HG03196 (cell line): Measurements from ENCODE around the gene B4GALT3.

ENCODE experiments used
- ATAC-seq: cut with Tn5 transposase; IDR thresholded peaks from one replicate; pipeline ENCODE4 v1.9.1; 2021; ENCODE audit not compliant: unreplicated experiment

B4GALT3 gene

GRCh38 chr1:161164901-161165610 is 12.3 kb downstream of the B4GALT3 start:
- no peak for ATAC-seq

GRCh38 chr1:161163793-161164192 is 13.5 kb downstream of the B4GALT3 start:
- no peak for ATAC-seq

- ATAC-seq = no peak
These were observed 14.5 kb downstream of the B4GALT3 start for GRCh38 chr1:161162806-161163205.

GRCh38 chr1:161162052-161162451 is 15.3 kb downstream of the B4GALT3 start:
- no peak for ATAC-seq

DNA sequence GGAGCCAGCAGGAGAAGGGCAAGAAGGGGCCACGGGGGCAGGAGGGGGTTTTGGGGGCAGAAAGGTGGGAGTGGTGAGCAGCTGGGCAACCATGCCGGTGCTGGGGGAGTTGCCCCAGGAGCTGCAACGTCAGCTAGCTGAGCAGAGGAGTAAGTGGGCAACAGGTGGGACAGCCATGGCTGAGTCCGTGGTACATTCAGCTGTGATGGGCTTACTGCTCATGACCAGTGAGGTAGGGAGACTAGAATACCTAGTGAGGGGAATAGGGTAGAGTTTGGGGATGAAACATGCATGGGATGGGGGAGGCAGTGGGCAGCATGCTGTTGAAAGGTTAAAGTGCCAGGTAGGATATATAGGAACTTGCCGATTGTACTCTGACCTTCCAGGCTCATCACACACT is 15.7 kb downstream of the B4GALT3 start:
- ATAC-seq = no peak

DNA sequence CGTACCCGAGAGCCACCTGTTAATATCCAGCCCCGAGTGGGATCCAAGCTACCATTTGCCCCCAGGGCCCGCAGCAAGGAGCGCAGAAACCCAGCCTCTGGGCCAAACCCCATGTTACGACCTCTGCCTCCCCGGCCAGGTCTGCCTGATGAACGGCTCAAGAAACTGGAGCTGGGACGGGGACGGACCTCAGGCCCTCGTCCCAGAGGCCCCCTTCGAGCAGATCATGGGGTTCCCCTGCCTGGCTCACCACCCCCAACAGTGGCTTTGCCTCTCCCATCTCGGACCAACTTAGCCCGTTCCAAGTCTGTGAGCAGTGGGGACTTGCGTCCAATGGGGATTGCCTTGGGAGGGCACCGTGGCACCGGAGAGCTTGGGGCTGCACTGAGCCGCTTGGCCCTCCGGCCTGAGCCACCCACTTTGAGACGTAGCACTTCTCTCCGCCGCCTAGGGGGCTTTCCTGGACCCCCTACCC is 16.6 kb downstream of the B4GALT3 start:
- no peak for ATAC-seq

DNA sequence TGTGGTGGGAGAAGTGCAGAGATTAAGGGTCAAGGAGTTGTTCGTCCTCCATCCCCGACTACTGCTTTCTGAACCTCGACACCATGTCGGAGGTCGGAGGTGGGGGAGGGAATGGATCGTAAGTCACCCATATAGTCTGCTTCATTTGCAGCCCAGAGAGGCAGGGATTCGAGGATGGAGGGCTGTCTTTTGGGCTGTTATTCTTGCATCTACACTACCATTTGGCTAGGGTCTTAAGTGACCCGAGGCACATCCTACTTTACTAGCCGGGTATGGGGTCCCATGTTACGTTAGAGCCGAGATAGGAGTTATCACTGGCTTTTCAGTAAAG is 17.4 kb downstream of the B4GALT3 start:
- no peak for ATAC-seq

DNA sequence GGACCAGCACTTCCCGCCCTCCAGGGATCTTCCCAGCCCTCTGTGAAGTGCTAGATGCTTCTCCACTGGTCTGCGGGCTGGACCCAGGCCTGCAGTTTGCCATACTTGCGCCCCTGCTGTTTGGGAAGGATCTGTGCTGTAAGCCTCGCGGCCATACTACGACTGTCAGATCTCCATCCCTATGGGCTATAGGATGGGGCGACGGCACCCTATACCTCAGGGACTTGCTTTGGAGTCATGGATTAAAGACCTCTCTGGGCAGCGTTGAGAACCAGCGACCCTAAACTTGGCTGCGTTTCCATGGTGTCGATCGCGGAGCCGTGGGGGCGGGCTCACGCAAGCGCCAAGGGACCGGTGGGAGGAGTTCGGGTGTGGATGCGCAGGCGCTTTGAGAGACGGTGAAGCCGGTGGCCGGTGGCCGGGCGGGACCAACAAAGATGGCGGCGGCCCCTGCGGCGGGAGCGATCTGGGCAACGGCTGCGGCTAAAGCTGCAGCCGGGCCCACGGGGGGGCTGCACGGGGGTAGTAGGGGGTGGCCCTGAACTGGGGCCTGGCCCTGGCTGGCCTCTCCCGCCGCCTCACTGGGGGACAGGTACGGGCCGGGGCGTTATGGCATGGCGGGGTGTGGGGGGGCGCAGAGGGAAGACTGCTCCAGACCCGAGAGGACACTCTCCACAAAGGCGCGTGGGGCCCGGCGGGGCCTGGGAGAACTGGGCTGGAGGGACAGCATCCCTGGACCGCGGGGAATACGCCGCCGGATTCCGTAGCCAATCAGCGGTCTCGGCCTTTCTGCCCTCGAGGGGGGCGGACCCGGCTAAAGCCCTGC is 18.0 kb downstream of the B4GALT3 start, which contains the start of gene USP21:
Gene USP21 (plus strand): TSS at position 414 of the 826 bp plus-strand sequence. CDS start 1,141 bp downstream, outside the sequence.
- peak; percentile 57 for ATAC-seq

DNA sequence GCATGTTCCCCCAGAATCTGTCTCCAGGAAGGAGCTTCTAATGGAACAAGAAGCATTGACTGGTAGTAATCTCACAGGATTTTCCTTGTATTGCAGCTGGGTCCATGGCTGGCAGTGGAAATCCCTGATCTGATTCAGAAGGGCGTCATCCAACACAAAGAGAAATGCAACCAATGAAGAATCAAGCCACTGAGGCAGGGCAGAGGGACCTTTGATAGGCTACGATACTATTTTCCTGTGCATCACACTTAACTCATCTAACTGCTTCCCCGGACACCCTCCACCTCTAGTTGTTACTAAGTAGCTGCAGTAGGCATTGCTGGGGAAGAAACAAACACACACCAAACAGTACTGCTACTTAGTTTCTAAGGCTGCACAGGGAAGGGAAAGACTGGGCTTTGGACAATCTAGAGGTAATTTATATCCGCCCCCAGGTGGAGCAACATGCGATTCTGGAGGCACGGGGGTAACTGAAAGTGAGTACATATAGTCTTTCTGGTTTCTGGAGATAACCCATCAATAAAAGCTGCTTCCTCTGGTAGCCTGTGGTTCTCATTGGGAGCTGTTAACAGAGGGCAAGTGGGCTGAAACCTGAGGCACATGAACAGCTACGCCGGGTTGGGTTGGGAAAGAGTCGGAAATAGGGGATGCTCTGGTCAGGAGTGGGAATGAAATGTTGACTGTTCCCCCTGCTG is 18.8 kb downstream of the B4GALT3 start:
- peak; percentile 3 for ATAC-seq

DNA sequence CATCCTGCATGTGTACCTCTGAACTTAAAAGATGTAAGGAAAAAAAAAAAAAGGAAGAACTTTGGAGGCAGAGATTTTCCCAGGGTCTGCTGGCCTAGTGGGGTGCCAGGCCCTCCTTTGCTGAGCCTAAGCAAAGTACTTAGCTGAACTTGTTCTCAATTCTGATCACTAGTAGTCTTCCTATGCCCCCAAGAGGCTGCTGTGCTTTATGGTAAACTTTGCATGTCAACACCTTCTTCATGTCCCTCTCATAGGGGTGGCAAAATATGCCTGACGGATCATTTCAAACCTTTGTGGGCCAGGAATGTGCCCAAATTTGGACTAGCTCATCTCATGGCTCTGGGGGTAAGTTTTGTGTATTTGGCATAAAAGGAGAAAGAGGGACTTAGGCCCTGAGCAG is 19.4 kb downstream of the B4GALT3 start:
- ATAC-seq = no peak

DNA sequence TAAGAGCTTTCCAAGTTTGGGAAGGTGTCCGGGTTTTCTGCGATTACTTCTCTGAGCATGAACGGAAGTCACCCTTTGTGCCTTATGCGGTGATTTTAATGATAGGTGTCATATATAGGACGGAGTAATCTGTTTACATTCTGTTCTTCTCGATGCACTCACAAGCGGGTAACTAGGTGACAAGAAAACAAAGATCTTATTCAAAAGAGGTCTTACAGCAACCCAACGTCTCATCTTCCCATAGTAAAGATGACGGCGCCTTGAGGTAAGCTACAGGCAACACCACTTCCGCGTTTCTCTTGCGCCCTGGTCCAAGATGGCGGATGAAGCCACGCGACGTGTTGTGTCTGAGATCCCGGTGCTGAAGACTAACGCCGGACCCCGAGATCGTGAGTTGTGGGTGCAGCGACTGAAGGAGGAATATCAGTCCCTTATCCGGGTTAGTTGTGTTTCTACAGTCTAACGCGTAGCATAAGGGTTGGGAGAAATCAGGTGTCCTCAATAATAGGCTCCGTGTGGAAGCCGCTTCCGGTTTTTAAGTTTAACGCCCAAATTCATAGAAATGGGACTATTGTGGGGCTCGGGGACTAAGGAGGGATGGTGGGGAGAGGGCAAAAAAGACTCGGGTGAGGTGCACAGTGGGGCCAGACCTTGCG is 23.5 kb downstream of the B4GALT3 start, which contains the start of gene UFC1:
Gene UFC1 (plus strand): TSS at position 297 of the 656 bp plus-strand sequence. CDS start 20 bp downstream, at position 317.
- ATAC-seq = peak; percentile 75

DNA sequence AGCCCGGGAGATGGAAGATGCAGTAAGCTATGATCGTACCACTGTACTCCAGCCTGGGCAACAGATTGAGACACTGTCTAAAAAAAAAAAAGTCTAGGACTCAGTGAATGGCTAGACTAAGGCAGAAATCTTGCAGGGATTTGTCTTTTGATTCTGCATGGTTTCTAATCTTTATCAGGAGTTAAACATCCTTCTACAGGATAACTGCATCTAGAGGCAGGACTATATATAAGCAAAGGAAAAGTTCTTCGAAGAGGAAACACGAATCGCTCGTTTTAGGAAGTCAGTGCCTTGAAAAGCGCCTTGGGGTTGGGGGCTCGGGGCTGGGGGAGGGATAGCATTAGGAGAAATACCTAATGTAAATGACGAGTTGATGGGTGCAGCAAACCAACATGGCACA is 24.1 kb downstream of the B4GALT3 start:
- no peak for ATAC-seq

DNA sequence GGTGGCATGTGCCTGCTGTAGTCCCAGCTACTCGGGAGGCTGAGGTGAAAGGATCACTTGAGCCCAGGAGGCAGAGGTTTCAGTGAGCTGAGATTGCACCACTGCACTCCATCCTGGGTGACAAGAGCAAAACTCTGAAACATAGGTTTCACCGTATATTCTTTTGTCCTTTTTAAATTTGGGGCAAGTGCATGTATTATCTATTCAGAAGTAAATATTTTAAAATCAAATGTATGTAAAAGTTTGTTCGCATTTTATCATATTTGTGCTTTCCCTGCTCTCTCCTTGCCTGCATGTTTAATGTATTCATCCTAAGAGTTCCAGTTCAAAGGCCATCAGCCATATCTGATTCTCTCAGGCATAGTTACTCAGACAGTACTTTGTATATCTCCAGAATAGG is 31.5 kb downstream of the B4GALT3 start:
- ATAC-seq = no peak

DNA sequence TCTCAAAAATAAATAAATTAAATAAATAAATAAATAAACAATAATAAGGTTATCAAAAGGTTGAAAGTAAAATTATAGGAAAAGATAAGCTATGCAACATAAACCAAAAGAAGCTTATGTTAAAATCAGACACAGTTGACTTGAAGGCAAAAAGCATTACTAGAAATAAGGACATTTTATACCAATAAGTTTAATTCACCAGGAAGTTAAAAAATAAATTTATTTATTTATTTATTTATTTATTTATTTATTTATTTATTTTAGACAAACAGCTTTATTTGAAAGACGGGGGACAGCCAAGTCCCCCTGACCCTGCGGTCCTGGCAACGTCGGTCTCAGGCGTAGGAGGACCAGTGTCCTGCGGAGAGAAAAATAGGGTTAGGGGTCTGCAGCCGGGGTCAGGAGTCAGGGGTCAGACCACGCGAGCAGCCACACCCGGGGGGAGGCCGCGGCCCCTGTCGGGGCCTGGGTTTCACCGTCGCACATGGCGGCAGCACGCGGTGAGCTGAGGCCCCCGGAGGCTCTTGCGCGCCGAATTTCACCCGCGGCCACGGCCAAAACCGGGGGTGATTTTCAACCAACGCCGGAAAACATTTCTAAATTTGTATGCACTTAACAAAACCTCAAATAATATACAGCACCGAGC is 36.4 kb downstream of the B4GALT3 start:
- no peak for ATAC-seq

DNA sequence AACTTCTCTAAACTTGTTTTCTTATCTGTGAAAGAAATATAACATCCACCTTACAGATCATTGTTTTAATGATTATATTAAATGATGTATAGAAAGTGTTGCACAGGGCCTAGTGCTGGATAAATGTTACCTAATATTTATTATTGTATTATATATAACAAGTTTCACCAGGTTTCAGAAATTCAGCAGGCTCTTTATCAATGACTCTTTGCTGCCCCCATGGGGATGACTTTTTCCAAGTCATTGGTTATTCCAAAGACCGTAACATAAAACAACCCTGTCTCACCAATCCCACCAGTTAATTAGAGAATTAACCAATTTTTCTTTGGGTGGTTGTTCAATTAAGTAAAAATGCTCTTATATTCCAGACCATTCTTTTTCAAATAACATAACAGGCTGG is 37.5 kb downstream of the B4GALT3 start:
- ATAC-seq = no peak

DNA sequence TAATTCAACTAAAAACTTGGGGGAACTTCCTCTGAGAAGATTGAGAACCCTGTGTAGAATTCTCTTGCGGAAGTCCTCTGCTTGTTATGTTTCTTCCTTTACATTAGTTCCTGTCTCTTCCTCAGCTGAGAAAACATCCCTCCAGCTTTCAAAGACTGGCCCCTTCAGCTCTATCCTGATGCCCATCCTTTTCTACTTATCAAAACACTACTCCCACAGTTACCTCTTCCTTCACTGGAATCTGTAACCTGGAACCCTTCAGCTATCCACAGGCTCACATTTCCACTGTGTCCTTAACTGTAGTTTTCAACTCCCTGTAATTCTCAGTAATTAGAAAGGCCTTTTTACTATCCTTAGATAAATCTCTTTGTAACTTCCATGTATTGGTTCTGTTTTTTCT is 38.9 kb downstream of the B4GALT3 start:
- no peak for ATAC-seq

DNA sequence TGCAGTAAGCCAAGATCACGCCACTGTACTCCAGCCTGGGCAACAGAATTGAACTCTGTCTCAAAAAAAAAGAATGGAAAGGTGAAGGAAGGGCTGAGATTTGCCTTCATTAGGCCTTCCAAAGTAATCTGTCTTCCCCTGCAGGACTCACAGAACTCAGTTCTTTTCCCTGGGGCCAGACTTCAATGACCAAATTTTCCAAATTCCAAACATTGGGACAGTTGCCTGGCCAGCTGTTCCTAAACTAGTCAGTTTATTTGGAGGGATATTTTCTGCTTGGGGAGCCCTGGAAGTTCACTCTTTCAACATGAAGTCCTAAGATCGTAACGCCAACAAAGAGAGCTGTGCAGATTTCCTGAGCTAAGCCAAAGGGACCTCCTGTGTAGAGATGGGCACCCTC is 39.4 kb downstream of the B4GALT3 start:
- no peak for ATAC-seq

DNA sequence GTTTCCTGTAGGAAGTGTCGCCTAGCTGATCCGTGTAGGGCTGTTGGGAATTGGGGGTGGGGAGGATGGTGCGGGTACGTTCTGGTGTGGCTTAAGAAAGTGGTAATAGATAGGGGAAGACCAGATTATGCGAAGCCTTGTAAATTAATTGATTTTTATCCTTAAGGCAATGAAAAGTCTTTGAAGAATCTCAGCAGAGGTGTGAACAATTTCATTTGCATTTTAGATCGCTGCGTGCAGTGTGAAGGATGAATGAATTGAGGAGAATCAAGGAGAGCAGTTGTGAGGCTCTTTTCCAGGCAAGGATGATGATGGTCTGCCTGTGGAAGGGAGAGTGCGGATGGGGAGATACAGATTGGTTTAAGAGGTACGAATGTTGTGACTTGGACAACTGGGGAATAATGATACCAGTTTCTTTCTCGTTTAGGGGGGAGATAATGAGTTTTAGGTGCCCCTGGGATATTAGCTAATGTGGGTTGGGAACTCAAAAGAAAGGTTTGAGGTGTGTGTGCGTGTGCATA is 44.0 kb downstream of the B4GALT3 start:
- ATAC-seq = peak; percentile 21

DNA sequence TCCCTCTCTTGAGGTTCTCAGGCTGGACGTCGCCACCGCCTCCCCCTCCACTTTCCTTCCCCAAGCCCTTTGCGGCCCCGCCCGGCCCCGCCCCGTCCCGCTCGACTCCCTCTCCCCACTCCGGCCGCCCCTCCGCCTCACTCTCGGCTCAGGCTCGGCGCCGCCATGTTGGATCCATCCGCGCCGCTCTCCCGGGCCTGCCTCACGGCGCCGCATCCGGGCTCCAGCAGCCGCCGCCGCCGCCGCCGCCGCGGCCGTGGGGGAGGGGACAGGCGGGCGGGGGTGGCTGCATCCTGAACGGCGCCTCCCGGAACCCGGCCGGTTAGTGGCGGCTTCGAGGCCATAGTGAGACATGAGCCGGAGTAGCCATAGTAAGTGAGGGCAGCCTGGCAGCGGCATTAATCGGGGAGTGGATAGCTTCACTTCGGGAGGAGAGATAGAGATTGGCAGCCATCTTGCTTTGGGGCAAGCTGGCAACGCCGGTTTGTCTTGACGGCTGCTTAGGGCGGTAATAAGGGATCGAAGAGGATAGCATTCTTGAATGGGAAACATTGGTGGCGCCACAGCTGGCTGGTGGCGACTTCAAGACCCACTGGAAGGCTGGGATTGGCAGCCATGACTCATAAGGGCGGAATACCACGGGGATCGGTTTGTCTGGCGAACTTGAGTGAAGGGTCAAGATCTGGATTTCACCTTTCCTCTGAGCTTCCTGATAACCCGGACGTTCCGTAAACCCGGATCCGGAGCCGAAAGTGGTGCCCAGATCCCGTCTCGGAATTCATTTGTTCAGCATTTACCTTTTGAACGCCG is 44.7 kb downstream of the B4GALT3 start, which contains the start of gene DEDD:
Gene DEDD (minus strand): TSS at position 258 of the 810 bp plus-strand sequence. CDS start 8,205 bp downstream, outside the sequence.
- peak; percentile 89 for ATAC-seq
